GM19324 (cell line): ENCODE measurements around the gene LARGE1.
"Not testable (repeated sequence)": the region's sequence is repeated elsewhere in the genome, so short reads cannot be mapped to it uniquely, and the experiment has no call there.

Experiments
- ATAC-seq: cut with Tn5 transposase; IDR thresholded peaks from one replicate; pipeline ENCODE4 v1.9.1; 2021; ENCODE audit warnings: mild to moderate bottlenecking, moderate library complexity; ENCODE audit not compliant: unreplicated experiment, low FRiP score

Gene LARGE1

GRCh38 chr22:33402325-33402724, 518.0 kb downstream of the LARGE1 start:
- ATAC-seq: no peak

DNA sequence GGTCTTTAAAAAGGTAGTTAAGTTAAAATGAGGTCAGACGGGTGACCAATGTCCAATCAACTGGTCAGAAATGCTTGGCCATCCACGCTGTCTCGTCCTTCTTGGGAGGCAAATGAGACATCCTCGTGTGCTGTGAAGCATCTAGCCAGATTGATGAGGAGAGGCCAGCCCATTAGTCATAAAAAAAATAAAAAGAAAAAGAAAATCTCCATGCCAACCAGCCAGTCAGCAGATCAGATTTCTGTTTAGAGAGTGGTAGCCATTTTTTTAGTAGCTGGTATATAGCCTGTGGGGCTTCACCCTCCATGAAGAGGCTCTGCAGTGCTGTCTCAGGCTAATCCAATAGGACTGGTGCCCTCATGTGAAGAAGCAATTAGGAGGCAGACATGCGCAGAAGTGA, 519.0 kb downstream of the LARGE1 start:
- ATAC-seq: no peak

DNA sequence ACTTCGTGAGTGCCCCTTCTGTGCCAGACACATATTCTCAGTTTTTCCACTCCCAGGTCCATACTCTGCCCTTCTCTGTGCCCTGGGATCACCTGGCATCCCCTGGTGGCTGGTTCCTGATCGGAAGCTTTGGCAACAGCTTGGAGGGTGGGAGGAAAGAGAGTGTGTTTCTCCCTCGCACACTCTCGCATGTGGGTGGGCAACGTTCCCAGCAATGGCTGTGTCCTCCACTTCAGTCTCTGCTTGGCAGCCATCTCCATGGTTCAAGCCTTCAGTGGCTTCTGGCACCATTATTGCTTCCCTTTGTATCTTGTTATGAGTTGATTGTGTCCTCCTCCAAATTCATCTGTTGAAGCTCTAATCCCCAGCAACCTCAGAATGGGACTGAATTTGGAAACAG, 519.4 kb downstream of the LARGE1 start:
- no peak for ATAC-seq

DNA sequence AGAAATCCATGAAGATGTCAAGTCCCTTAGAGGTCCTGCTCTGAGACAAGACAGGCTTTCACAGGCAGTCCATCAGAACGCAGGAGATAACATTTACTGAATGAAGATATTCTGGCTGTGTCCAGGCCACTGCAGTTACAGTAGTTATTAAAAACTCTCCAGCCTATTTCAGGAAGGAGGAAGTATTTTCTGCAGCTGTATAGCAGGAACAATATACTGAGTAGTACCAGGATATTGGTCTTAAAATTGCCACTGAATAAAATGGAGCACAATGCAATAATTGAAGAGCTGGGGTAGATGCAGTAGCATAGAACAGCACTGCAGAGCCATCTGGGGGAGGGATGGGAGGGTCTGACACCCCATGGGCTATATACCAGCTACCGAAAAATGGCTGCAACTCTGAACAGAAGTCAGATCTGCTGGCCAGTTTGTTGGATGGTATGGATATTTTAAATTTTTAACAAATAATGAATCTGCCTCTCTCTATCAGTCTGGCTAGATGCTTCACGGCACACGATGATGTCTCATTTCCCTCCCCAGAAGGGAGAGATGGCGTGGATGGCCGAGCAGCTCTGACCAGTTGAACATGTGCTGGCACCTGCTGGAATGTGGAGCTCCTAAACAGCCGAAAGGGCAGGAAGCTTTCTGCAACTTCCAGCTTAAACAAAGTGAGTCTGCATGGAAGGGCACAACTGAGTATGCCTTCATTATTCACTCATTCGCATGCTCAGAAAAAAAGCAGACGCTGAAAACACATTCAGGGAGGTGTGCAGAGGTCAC, 520.0 kb downstream of the LARGE1 start:
- no peak for ATAC-seq

DNA sequence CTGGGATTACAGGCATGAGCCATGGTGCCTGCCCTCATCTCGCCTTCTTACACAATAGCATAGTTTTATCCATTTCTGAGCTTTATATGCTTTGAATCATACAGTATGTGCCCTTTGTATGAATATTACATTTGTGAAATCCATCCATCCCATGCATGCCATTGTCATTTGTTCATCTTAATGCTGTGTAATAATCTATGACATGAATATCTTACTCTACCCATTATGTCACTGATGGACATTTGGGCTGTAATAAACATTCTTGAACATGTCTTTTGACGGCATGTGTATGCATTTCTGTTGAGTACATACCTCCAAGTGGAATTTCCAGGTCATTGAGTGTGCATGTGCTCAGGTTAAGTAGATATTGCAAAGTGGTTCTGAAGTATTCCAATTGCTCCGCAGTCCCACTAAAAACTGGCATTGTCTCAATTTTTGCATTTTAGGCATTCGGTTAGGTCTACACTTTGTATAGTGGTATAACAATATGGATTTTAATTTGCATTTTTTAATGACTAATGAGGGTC, 522.8 kb downstream of the LARGE1 start:
- ATAC-seq: no peak

DNA sequence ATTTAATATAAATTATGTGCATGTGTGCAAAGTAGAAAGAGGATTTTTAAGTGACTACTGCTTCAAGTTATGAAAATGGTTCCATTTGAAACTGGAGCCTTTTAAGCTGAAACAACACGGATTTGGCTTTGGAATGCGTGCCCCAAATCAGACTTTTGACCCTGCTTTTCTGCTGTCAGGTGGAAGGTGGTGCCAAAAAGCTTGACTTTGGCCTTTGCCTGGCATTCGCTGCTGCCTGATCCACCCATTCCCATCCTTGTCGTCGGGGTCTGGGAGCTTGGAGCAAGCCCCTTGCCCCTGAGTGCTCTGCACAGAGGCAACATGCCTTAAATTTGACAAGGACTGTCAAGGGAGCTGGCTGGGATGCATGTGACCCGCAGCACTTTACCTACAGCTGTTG, 526.8 kb downstream of the LARGE1 start:
- ATAC-seq: no peak

GRCh38 chr22:33391298-33391697, 529.0 kb downstream of the LARGE1 start:
- ATAC-seq: no peak

DNA sequence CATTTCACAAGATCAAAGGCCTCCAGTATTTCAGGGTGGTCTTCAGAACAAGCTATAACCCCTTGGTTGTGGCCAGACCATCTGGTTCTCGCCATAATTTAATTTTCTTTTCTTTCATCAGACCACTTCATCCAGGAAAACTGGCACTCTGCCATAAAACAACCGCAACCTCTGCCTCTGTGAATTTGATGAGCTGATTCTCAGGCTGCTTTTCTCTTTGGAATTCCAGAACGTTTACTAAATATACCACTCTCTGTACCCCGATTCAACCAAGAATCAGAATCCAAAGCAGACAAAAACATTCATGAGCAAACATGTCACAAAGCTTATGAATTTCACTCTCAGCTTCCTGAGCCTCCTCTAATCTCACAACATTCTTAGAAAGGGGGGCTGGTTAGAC, 530.3 kb downstream of the LARGE1 start:
- ATAC-seq: no peak

- no peak for ATAC-seq
Observed at GRCh38 chr22:33386270-33386669, 534.0 kb downstream of the LARGE1 start.

GRCh38 chr22:33385611-33386010, 534.7 kb downstream of the LARGE1 start:
- ATAC-seq: no peak

DNA sequence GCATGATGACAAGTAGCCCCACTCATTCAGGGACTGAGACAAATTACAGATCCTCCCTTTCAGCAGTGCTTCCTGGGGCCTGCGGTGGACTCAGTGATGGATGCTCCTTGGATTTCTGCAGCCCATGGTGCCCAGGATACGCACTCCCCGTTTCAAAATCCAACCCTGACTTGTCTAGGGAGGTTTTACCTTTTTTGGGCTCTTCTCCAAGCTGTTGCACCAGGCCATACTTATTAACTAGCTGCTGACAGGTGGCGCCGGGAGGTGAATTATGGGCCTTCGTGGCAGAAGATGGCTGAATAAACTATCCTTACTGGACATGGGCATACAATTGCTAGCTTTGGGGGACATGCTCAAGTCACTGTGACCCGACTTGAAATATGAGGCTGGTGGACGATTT, 537.8 kb downstream of the LARGE1 start:
- ATAC-seq: no peak

GRCh38 chr22:33381531-33382406, 538.5 kb downstream of the LARGE1 start:
- ATAC-seq: no peak

- no peak for ATAC-seq
Observed at GRCh38 chr22:33380789-33381530, 539.3 kb downstream of the LARGE1 start.

GRCh38 chr22:33379836-33380235, 540.4 kb downstream of the LARGE1 start:
- ATAC-seq: no peak

DNA sequence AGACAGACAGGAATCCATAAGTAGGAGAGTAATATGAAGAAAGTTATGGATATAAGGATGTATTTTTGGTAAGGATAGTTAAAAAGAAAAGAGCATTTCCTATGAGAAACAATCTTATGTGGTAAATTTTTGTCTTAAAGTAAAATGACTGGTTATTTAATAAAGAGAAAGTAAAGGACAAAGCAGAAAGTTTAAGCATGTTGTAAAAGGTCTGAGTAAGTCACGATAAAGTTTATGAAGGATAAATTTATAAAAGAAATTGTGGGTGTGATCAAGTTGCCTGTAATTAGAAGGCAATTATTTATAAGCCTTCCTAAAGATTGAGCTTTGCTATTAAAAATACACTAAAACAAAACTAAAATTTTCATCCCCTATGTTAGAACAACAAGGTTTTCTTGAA, 547.4 kb downstream of the LARGE1 start:
- ATAC-seq: no peak

DNA sequence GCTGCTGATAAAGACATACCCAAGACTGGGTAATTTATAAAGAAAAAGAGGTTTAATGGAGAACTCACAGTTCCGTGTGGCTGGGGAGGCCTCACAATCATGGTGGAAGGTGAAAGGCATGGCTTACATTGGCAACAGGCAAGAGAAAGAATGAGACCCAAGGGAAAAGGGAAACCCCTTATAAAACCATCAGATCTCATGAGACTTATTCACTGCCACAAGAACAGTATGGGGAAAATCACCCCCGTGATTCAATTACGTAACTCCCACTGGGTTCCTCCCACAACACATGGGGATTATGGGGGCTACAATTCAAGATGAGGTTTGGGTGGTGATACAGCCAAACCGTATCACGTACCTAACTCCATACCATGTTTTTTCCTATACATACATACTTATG, 557.0 kb downstream of the LARGE1 start:
- not testable (repeated sequence) for ATAC-seq

- ATAC-seq: no peak
Observed at GRCh38 chr22:33362702-33363101, 557.6 kb downstream of the LARGE1 start.

GRCh38 chr22:33361581-33361980, 558.7 kb downstream of the LARGE1 start:
- no peak for ATAC-seq

DNA sequence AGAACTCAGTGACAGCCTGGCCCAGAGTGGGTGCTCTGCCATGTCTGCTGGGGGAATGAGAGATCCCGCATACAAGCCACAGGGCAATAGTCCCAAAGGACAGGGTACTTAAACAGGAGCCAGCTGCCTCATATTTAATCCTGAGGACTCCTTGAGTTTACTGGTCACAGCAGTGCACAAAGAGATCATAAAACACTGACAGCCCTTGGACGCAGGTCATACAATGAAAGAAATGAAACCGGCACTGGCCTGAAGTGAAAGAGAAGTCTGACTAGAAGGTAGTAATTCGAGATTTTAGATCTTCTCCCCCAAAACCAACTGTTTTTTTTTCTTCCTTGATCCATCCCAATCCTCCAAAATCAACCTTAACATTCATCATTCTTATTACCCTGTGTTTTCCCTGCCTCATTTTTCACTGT, 562.3 kb downstream of the LARGE1 start:
- ATAC-seq: no peak

GRCh38 chr22:33354928-33355327, 565.3 kb downstream of the LARGE1 start:
- no peak for ATAC-seq

GRCh38 chr22:33353502-33353901, 566.8 kb downstream of the LARGE1 start:
- no peak for ATAC-seq
